Measurements from ENCODE around the gene TNFAIP3.

Gene TNFAIP3

GRCh38 chr6:137875606-137876005 lies 8.5 kb downstream of the TNFAIP3 start:
- H2AFZ ChIP-seq (ENCODE audit: low read depth, low read length): no peak overlapping the region
- no peak for ATAC-seq (ENCODE audit: insufficient read depth, low read depth)
- H3K4me2 ChIP-seq (ENCODE audit: insufficient read depth, low read length): no peak overlapping the region
- no peak overlapping the region for H3K9ac ChIP-seq (ENCODE audit: low read depth, low read length)
- peaks cover 88% of the 10 kb centered on the region for H3K79me2 ChIP-seq (ENCODE audit: insufficient read depth, low read length)
- H3K9me3 ChIP-seq (ENCODE audit: insufficient read depth, low read length, severe bottlenecking): no peaks in the 10 kb centered on the region
- H3K27ac ChIP-seq (ENCODE audit: low read length): 0 out of 2 replicates have a peak overlapping the region, but pooled peaks have one; percentile 35
- DNase-seq: no peak
- H3K4me1 ChIP-seq (ENCODE audit: insufficient read depth, low read length): peaks cover 76% of the 10 kb centered on the region
- TF ChIP-seq EZH2 (IDR thresholded peaks at IDR 0.05; ENCODE audit: borderline replicate concordance, low read depth, low read length, severe bottlenecking): no peak
- TF ChIP-seq, protein P1, sequence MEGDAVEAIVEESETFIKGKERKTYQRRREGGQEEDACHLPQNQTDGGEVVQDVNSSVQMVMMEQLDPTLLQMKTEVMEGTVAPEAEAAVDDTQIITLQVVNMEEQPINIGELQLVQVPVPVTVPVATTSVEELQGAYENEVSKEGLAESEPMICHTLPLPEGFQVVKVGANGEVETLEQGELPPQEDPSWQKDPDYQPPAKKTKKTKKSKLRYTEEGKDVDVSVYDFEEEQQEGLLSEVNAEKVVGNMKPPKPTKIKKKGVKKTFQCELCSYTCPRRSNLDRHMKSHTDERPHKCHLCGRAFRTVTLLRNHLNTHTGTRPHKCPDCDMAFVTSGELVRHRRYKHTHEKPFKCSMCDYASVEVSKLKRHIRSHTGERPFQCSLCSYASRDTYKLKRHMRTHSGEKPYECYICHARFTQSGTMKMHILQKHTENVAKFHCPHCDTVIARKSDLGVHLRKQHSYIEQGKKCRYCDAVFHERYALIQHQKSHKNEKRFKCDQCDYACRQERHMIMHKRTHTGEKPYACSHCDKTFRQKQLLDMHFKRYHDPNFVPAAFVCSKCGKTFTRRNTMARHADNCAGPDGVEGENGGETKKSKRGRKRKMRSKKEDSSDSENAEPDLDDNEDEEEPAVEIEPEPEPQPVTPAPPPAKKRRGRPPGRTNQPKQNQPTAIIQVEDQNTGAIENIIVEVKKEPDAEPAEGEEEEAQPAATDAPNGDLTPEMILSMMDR (IDR thresholded peaks at IDR 0.05; ENCODE audit: borderline replicate concordance, extremely low read depth, low read length, poor library complexity, severe bottlenecking): no peak
- H3K4me3 ChIP-seq (ENCODE audit: low read depth in 1 of 2, low read length in 2 of 2): no peak overlapping the region
- H3K27me3 ChIP-seq (ENCODE audit: insufficient read depth, low read length, poor library complexity): no peaks in the 10 kb centered on the region
- peaks cover 99% of the 10 kb centered on the region for H3K36me3 ChIP-seq (ENCODE audit: insufficient read depth, low read length)
- peaks cover 29% of the 10 kb centered on the region for H4K20me1 ChIP-seq (ENCODE audit: insufficient read depth, low read length)

GRCh38 chr6:137876547-137876946 lies 9.5 kb downstream of the TNFAIP3 start:
- DNase-seq (no peak), ATAC-seq (ENCODE audit: insufficient read depth, low read depth) (no peak)
- H3K4me3 ChIP-seq (ENCODE audit: low read depth in 1 of 2, low read length in 2 of 2): no peak overlapping the region
- peaks cover 99% of the 10 kb centered on the region for H3K36me3 ChIP-seq (ENCODE audit: insufficient read depth, low read length)
- no peak overlapping the region for H3K4me2 ChIP-seq (ENCODE audit: insufficient read depth, low read length)
- peaks cover 84% of the 10 kb centered on the region for H3K79me2 ChIP-seq (ENCODE audit: insufficient read depth, low read length)
- no peaks in the 10 kb centered on the region for H3K27me3 ChIP-seq (ENCODE audit: insufficient read depth, low read length, poor library complexity)
- H4K20me1 ChIP-seq (ENCODE audit: insufficient read depth, low read length): peaks cover 19% of the 10 kb centered on the region
- no peak overlapping the region for H3K9ac ChIP-seq (ENCODE audit: low read depth, low read length)
- no peak overlapping the region for H2AFZ ChIP-seq (ENCODE audit: low read depth, low read length)
- H3K4me1 ChIP-seq (ENCODE audit: insufficient read depth, low read length): peaks cover 76% of the 10 kb centered on the region
- H3K9me3 ChIP-seq (ENCODE audit: insufficient read depth, low read length, severe bottlenecking): no peaks in the 10 kb centered on the region
- no peak overlapping the region for H3K27ac ChIP-seq (ENCODE audit: low read length)
- TF ChIP-seq EZH2 (IDR thresholded peaks at IDR 0.05; ENCODE audit: borderline replicate concordance, low read depth, low read length, severe bottlenecking): no peak
- TF ChIP-seq, protein P1 (IDR thresholded peaks at IDR 0.05; ENCODE audit: borderline replicate concordance, extremely low read depth, low read length, poor library complexity, severe bottlenecking): no peak

GRCh38 chr6:137877113-137877512 lies 10.1 kb downstream of the TNFAIP3 start:
- H4K20me1 ChIP-seq (ENCODE audit: insufficient read depth, low read length): peaks cover 14% of the 10 kb centered on the region
- H3K36me3 ChIP-seq (ENCODE audit: insufficient read depth, low read length): peaks cover 99% of the 10 kb centered on the region
- H3K27ac ChIP-seq (ENCODE audit: low read length): peak overlapping the region; percentile 16; the same call in 1 of the 2 replicates
- H3K9ac ChIP-seq (ENCODE audit: low read depth, low read length): no peak overlapping the region
- no peak overlapping the region for H3K4me3 ChIP-seq (ENCODE audit: low read depth in 1 of 2, low read length in 2 of 2)
- H3K9me3 ChIP-seq (ENCODE audit: insufficient read depth, low read length, severe bottlenecking): no peaks in the 10 kb centered on the region
- TF ChIP-seq, protein P1 (IDR thresholded peaks at IDR 0.05; ENCODE audit: borderline replicate concordance, extremely low read depth, low read length, poor library complexity, severe bottlenecking): no peak
- no peak for TF ChIP-seq EZH2 (IDR thresholded peaks at IDR 0.05; ENCODE audit: borderline replicate concordance, low read depth, low read length, severe bottlenecking)
- no peak for DNase-seq
- H2AFZ ChIP-seq (ENCODE audit: low read depth, low read length): no peak overlapping the region
- peaks cover 76% of the 10 kb centered on the region for H3K4me1 ChIP-seq (ENCODE audit: insufficient read depth, low read length)
- H3K79me2 ChIP-seq (ENCODE audit: insufficient read depth, low read length): peaks cover 79% of the 10 kb centered on the region
- no peak for ATAC-seq (ENCODE audit: insufficient read depth, low read depth)
- H3K4me2 ChIP-seq (ENCODE audit: insufficient read depth, low read length): no peak overlapping the region
- H3K27me3 ChIP-seq (ENCODE audit: insufficient read depth, low read length, poor library complexity): no peaks in the 10 kb centered on the region

DNA sequence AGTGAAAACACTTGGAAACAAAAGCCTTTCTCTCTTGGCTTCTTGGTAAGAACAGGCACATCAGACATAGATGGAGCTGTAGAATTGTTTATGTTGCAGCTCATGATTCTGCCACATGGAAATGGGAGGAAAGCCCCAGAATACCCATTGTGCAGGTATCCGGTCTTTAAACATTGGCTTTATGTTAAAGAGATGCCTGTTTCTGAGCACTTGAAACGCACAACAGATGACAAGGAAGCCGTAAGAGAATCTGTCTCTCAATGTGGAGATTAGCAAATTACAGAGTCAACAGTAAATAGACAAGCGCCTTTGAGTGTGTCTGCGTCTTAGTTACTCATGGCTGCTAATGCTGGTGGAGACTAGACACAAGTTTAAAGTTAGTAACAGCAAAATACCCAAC lies 10.5 kb downstream of the TNFAIP3 start:
- DNase-seq (no peak), ATAC-seq (ENCODE audit: insufficient read depth, low read depth) (no peak)
- TF ChIP-seq, protein P1 (IDR thresholded peaks at IDR 0.05; ENCODE audit: borderline replicate concordance, extremely low read depth, low read length, poor library complexity, severe bottlenecking): no peak
- TF ChIP-seq EZH2 (IDR thresholded peaks at IDR 0.05; ENCODE audit: borderline replicate concordance, low read depth, low read length, severe bottlenecking): no peak
- Histone ChIP-seq H3K79me2 (ENCODE audit: insufficient read depth, low read length) (peaks cover 74% of the 10 kb centered on the region), H3K4me1 (ENCODE audit: insufficient read depth, low read length) (peaks cover 76% of the 10 kb centered on the region), H3K27ac (ENCODE audit: low read length) (no peak overlapping the region), H3K9me3 (ENCODE audit: insufficient read depth, low read length, severe bottlenecking) (no peaks in the 10 kb centered on the region), H2AFZ (ENCODE audit: low read depth, low read length) (no peak overlapping the region), H3K9ac (ENCODE audit: low read depth, low read length) (no peak overlapping the region), H3K27me3 (ENCODE audit: insufficient read depth, low read length, poor library complexity) (no peaks in the 10 kb centered on the region), H3K4me2 (ENCODE audit: insufficient read depth, low read length) (no peak overlapping the region), H3K4me3 (ENCODE audit: low read depth in 1 of 2, low read length in 2 of 2) (no peak overlapping the region), H3K36me3 (ENCODE audit: insufficient read depth, low read length) (peaks cover 99% of the 10 kb centered on the region), H4K20me1 (ENCODE audit: insufficient read depth, low read length) (peaks cover 12% of the 10 kb centered on the region)
